Panc1 (cell line): ENCODE measurements around the gene DCC.

Source experiments
- CTCF ChIP-seq: fragments of 450-650 bp; IDR thresholded peaks from 2 replicates; pipeline ENCODE4 v1.5.1; 2017; ENCODE audit warnings: mild to moderate bottlenecking
- REST ChIP-seq, 2 experiments: IDR thresholded peaks; 2 replicates each; pipeline ENCODE4 v1.6.1; 2011 to 2012; ENCODE audit warnings: low read depth in 2 of 2, control low read depth in 1 of 2, low read length in 1 of 2, mild to moderate bottlenecking in 1 of 2, moderate library complexity in 1 of 2; ENCODE audit not compliant: insufficient read depth in 1 of 2

GRCh38 chr18:52992041-52992440, 652.0 kb downstream of the DCC start:
- TF ChIP-seq CTCF (peak; percentile 13; the same call in 1 of the 2 replicates), REST (IDR thresholded peaks at IDR 0.05; ENCODE audit: insufficient read depth in 1 of 2, low read depth in 2 of 2, low read length in 1 of 2) (no peak)
